Measurements from ENCODE around the gene SLC39A6.
"Not testable (repeated sequence)": the region's sequence is repeated elsewhere in the genome, so short reads cannot be mapped to it uniquely, and the experiment has no call there.

Gene SLC39A6, protein sequence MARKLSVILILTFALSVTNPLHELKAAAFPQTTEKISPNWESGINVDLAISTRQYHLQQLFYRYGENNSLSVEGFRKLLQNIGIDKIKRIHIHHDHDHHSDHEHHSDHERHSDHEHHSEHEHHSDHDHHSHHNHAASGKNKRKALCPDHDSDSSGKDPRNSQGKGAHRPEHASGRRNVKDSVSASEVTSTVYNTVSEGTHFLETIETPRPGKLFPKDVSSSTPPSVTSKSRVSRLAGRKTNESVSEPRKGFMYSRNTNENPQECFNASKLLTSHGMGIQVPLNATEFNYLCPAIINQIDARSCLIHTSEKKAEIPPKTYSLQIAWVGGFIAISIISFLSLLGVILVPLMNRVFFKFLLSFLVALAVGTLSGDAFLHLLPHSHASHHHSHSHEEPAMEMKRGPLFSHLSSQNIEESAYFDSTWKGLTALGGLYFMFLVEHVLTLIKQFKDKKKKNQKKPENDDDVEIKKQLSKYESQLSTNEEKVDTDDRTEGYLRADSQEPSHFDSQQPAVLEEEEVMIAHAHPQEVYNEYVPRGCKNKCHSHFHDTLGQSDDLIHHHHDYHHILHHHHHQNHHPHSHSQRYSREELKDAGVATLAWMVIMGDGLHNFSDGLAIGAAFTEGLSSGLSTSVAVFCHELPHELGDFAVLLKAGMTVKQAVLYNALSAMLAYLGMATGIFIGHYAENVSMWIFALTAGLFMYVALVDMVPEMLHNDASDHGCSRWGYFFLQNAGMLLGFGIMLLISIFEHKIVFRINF

GRCh38 chr18:36129300-36130038, at the start of gene SLC39A6, which contains the start of gene ELP2:
SLC39A6 (minus strand) TSS chr18:36129340; CDS start chr18:36127007, 2,333 bp downstream.
ELP2 (plus strand) TSS chr18:36129899; CDS start chr18:36129934, 35 bp downstream.
- DNase-seq (ENCODE audit: low read depth), result peak; percentile 65

- no peak for DNase-seq (ENCODE audit: low read depth)
Observed at GRCh38 chr18:36177913-36178312, 48.8 kb upstream of the SLC39A6 start.

DNA sequence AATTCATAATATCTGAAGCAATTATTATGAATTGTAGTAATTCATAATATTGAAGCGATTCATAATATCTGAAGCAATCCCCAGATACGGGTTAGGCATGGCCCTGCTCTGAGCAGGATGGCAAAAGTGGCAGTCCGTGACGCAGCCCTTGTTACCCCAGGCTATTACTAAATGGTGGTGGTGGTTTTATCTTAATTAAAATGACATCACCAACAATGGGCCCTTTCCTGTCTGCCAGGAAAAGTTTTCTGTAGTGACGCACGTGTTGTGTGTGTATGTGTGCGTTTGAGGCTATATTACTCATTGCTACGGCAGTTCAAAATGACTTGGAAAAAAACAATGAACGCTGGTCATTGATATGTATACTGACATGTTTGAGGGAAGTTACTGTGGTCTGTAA, 47.6 kb upstream of the SLC39A6 start:
- DNase-seq (ENCODE audit: low read depth), result peak; percentile 87

DNA sequence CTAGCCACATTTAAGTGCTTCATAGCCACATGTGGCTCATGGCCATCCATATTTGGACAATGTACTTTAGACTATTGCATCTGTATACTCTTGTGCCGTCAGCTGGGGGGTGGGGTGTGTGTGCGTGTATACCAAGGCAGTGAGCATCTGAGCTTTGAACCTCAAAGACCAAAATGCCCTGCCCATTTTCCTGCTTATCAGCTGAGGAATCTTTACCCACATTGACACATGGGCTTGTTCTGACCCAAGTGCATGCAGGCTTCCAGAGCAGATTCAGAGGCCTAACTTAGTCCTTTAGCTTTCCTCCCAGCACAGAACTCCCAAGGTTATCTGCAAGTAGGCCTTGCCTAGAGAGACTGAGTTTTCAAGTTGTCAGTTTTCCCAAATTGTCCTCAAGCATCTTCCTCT, 47.0 kb upstream of the SLC39A6 start:
- DNase-seq (ENCODE audit: low read depth), result no peak

DNA sequence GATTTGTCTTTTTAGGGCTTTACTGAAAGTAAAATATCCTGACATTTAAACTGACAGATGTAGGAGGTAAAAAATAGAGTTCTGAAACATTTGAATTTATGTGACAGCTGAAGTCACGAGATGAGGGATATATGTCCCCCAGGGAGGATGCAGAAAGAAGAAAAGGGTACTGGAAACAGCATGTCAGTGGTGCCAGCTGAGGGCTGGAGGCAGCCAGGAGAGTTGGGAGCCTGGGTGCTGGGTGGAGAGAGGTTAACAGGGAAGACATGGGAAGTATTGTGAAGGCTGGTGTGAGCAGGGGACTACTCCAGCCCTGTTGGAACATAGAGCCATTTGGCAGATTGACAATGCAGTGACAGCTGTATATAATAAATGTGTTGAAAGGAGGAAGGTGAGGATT, 46.3 kb upstream of the SLC39A6 start:
- no peak for DNase-seq (ENCODE audit: low read depth)

GRCh38 chr18:36169938-36170337, 40.8 kb upstream of the SLC39A6 start:
- DNase-seq (ENCODE audit: low read depth), result no peak

DNA sequence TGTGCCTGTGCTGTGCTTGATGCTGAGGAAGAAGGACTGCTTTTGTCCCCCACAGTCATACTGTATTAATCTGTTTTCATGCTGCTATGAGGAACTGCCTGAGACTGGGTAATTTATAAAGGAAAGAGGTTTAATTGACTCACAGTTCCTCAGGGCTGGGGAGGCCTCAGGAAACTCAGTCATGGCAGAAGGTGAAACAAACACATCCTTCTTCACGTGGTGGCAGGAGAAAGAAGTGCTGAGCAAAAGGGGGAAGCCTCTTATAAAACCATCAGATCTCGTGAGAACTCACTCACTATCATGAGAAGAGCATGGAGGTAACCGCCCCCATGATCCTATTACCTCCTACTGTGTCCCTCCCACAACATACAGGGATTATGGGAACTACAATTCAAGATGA, 39.2 kb upstream of the SLC39A6 start:
- DNase-seq (ENCODE audit: low read depth), result not testable (repeated sequence)

- DNase-seq (ENCODE audit: low read depth), result no peak
Observed at GRCh38 chr18:36167692-36168218, 38.6 kb upstream of the SLC39A6 start.

GRCh38 chr18:36162981-36163380, 33.8 kb upstream of the SLC39A6 start:
- DNase-seq (ENCODE audit: low read depth), result no peak

GRCh38 chr18:36160959-36161371, 31.8 kb upstream of the SLC39A6 start:
- no peak for DNase-seq (ENCODE audit: low read depth)

DNA sequence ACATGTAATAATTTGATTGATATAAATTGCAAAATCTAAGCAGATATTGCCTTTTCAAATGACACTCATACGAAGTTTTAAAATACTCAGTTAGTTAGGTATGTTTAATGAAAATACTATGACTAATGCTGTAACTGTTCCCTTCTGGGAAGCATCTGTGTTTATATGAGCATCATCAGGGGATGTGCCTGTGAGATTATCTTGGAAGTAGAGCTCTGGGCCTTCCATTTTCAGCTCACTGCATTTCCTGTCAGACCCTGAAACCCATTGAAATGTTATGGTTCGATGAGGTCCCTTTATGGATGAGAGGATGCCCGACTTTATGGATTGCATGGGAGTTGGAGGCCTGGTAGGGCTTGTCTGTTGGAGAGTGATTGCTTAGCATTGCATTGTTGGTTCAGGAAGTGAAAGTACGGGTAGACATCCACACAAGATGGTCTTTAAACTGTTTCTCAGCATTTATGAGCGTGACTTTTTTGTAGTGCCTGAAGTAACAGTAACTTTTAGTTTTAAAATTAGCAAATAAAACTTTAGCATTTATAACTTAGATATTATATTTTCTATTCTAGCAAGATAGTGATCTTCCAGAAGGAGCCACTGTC, 29.2 kb upstream of the SLC39A6 start:
- peak; percentile 65 for DNase-seq (ENCODE audit: low read depth)

- no peak for DNase-seq (ENCODE audit: low read depth)
Observed at GRCh38 chr18:36157441-36157840, 28.3 kb upstream of the SLC39A6 start.

- no peak for DNase-seq (ENCODE audit: low read depth)
Observed at GRCh38 chr18:36155851-36156757, 27.0 kb upstream of the SLC39A6 start.

GRCh38 chr18:36153771-36154170, 24.6 kb upstream of the SLC39A6 start:
- DNase-seq (ENCODE audit: low read depth), result no peak

GRCh38 chr18:36153203-36153602, 24.1 kb upstream of the SLC39A6 start:
- DNase-seq (ENCODE audit: low read depth), result peak; percentile 90

- no peak for DNase-seq (ENCODE audit: low read depth)
Observed at GRCh38 chr18:36152781-36153180, 23.6 kb upstream of the SLC39A6 start.

- DNase-seq (ENCODE audit: low read depth), result no peak
Observed at GRCh38 chr18:36149514-36150289, 20.6 kb upstream of the SLC39A6 start.

DNA sequence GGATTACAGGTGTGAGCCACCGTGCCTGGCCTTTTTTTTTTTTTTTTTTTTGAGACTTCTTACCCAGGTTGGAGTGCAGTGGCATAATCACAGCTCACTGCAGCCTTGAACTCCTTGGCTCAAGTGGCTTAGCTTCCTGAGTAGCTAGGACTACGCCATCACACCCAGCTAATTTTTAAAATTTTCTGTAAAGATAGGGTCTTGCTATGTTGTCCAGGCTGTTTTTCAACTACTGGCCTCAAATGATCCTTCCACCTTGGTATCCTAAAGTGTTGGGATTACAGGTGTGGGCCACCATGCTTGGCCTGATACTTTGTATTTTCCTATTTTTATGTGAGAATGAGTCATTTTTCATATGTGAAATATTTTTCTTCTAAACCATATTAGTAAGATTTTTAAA, 14.3 kb upstream of the SLC39A6 start:
- no peak for DNase-seq (ENCODE audit: low read depth)

DNA sequence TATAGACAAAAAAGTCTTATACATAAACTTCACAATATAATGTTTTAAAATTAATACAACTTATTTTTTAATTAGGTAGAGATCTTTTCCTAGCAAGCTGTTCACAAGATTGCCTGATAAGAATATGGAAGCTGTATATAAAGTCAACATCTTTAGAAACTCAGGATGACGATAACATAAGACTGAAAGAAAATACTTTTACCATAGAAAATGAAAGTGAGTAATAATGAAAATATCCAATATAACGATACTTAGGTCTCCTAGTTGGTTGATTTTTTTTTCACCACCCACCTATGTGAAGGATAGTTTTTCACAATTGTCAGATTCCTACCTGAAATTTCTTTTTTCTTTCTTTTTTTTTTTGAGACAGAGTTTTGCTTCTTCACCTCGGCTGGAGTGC, 13.6 kb upstream of the SLC39A6 start:
- DNase-seq (ENCODE audit: low read depth), result no peak

- DNase-seq (ENCODE audit: low read depth), result no peak
Observed at GRCh38 chr18:36141576-36141975, 12.4 kb upstream of the SLC39A6 start.

All from HS-5 (cell line).